ENCODE measurements around the gene IFRD2.

The IFRD2 gene

DNA sequence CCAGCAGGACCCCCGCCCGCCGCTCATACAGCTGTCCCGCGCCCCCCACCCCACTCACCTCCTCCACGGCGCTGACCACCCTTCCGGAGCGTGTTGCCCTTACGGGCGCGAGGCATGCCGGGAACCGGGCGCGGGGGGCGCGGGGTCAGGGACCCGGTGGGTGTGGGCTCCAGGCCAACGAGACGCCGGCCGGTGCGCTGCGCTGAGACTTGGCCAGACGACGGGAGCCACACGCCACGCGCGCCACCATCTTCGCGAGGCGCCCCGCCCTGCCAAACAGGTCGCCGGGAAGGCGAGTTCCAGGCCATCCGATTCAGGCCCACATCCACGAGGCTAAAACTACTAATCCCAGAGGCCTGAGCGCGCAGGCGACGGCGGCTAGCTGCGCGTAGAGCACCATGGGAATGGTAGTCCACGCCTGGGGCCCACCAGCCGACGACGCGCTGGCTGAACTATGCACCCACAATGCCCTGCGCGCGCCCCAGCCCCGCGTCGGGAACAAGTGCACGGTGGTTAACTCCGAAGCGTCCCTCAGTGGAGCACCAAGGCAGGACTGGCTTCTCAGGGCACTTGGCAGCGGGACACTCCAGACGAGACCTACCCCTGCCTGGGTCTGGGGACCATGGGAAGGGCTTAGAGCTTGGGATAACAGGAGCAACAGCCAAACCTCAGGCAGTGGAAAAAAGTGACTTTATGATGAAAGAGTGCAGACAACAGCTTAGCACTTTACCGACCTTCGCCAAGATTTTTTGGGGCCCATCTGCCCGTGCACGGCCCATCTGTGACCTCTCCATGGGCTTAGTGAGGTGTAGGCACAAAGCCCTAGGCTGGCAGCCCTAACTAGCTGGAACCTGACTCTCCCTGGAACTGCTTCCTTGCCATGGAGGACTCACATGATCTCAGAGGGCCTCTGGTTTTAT lies at the start of gene IFRD2:
Gene IFRD2 (minus strand): TSS at position 271 of the 920 bp plus-strand sequence. CDS start 155 bp downstream, at position 116.
- DNase-seq (ENCODE audit: low read depth in 1 of 2, low spot score in 1 of 2): peak; percentile 89 to 92

DNA sequence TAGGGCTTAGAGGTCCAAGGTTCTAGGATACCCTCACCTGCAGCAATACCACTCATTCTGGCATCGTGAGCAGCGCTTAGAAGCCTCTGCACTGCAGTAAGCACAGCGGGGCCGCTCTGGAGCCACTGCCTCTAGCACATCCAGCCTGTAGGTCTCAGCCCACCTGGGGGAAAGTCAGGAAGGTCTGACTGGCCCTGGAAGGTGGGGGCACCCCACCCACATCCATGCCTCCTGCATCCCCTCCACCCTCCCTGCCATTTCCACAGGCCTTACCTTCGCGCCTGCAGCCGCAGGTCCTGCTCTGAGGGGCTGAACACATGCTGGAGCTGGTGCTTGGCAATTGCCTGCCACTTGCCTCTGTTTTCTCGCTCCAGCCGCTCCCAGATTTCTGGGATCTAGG lies 49.3 kb upstream of the IFRD2 start:
- DNase-seq (ENCODE audit: low read depth in 1 of 2, low spot score in 1 of 2): no peak

DNA sequence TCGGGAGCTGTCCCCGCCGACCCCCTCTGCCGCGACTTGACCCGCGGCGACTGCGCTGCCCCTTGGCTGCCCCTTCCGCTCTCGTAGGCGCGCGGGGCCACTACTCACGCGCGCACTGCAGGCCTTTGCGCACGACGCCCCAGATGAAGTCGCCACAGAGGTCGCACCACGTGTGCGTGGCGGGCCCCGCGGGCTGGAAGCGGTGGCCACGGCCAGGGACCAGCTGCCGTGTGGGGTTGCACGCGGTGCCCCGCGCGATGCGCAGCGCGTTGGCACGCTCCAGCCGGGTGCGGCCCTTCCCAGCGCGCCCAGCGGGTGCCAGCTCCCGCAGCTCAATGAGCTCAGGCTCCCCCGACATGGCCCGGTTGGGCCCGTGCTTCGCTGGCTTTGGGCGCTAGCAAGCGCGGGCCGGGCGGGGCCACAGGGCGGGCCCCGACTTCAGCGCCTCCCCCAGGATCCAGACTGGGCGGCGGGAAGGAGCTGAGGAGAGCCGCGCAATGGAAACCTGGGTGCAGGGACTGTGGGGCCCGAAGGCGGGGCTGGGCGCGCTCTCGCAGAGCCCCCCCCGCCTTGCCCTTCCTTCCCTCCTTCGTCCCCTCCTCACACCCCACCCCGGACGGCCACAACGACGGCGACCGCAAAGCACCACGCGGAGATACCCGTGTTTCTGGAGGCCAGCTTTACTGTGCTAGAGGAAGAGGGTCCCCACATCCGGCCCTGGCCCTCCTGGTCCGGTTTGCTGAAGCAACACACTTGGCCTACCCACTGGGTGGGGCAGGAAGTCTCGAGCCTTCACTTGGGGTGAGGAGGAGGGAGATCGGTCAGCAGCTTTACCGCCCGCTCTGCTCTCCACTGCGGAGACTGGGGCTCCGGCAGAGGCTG lies 48.5 kb upstream of the IFRD2 start, which contains the start of gene RASSF1:
Gene RASSF1 (minus strand): TSS at position 389 of the 882 bp plus-strand sequence. CDS start 31 bp downstream, at position 358.
- DNase-seq (ENCODE audit: low read depth in 1 of 2, low spot score in 1 of 2): peak; percentile 44 to 49

GRCh38 chr3:50340147-50340447 lies 47.9 kb upstream of the IFRD2 start:
- DNase-seq (ENCODE audit: low read depth in 1 of 2, low spot score in 1 of 2): no peak

- no peak for DNase-seq (ENCODE audit: low read depth in 1 of 2, low spot score in 1 of 2)
These were observed 47.4 kb upstream of the IFRD2 start for GRCh38 chr3:50339485-50340146.

- no peak for DNase-seq (ENCODE audit: low read depth in 1 of 2, low spot score in 1 of 2)
These were observed 46.7 kb upstream of the IFRD2 start for GRCh38 chr3:50338965-50339364.

DNA sequence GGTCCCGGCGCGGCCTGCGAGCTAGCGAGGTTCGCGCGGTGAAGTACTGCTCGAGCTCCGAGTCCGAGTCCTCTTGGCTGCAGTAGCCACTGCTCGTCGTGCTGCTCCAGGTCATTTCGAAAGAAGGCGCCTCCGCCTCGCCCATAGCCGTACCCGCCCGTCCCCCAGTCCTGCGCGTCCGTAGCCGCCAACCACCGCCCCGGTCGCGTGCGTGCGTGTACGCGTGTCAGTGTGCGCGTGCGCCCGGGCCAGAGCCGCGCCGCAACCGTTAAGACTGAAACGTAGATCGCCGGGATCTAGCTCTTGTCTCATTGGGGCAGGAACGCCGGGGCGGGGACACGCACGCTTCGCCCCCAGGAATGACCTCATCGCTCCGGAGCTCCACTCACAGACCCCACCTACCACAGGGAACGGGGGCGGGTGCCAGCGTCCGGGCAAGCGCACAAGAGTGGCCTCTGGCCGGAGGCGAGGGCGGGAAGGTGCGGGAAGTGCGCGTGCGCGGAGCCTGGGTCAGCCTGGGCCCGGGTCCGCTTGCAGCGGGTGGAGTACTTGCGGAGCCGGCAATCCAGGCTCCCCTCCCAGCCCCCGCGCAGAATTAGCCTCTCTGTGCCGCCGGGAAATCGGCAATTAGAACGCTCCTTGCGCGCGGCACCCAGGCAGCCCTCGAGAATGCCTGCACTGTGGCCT lies 45.1 kb upstream of the IFRD2 start:
- peak; percentile 85 to 88 for DNase-seq (ENCODE audit: low read depth in 1 of 2, low spot score in 1 of 2)

GRCh38 chr3:50336452-50337174 lies 44.4 kb upstream of the IFRD2 start:
- no peak for DNase-seq (ENCODE audit: low read depth in 1 of 2, low spot score in 1 of 2)

- DNase-seq (ENCODE audit: low read depth in 1 of 2, low spot score in 1 of 2): no peak
These were observed 42.3 kb upstream of the IFRD2 start for GRCh38 chr3:50334339-50335075.

DNA sequence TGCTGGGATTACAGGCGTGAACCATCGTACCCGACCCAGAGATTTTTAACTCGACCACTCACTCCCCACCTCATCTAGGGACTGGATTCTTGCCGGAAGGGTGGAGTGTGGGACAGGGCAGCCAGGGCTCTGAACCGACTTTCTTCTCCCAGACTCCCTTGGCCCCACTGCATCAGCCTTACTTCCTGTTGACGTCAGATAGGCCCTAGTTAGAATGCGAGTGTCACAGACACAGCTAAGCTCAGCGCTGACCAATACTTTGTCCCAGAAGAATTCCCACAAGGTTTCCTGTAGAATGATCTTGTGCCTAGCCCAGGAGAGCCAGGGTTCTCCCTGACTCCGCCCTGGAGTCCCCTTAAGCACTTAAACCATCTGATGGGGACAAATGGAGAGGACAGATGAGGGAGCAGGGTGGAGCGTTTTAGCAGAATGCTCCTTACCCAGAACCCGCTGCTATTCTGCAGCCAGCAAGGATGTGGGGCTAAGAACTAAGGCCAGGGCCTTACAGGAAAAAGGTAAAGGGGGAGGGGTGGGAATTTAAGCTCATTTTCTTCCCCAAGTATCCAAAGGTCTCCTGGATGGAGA lies 41.6 kb upstream of the IFRD2 start:
- DNase-seq (ENCODE audit: low read depth in 1 of 2, low spot score in 1 of 2): no peak

- DNase-seq (ENCODE audit: low read depth in 1 of 2, low spot score in 1 of 2): no peak
These were observed 39.2 kb upstream of the IFRD2 start for GRCh38 chr3:50331364-50331907.

DNA sequence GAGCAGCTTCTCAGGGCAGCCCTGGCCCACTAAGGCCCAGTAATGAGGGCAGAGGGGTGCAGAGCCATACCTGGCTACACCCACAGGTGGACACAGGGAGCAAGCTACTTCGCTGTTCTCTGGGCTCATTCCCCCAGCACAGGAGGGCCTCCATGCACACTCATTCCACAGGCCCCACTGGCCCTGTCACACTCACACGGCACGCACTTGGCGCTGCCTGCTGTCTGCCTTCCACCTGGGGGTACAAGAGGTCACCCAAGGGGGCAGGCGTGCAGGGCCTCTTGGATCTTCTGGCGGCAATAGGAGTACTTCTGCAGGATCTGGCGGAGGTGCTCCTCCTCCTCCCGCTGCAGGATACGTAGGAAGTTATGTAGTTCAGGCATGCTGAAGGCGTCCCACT lies 38.1 kb upstream of the IFRD2 start:
- no peak for DNase-seq (ENCODE audit: low read depth in 1 of 2, low spot score in 1 of 2)

DNA sequence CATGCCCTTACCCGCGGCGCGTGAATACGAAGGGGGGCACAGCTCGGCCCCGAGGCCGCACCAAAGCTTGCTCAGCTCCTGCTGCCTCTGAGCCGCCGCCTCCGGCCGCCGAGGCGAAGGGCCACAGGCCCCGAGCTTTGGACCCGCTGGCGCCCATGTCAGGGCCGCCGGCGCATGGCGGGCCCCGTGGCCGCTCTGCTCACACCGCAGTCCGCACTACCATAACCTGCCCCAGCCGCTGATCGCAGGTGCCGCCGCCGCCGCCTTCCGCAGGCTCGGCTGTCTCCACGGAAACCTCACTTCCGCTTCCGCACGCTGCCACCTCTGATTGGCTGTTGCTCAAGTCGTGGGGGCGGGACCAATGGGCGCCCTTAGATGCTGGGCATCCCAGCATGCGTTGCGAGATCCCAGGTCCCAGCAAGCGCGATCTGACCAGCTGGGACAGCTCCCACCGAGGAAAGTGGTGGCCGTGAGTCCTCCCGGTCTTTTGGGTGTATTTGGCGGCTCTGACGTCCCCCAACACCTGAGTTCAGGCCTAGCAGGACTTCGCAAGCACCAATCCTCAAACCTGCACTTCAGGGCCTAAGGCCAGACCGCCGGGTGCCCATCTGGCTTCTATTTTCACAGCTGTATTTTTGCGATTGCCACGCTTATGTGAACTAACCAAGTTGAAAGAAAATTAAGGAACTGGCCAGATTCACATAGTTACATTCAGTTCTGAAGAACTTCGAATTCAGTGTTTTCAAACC lies 35.9 kb upstream of the IFRD2 start, which contains the start of gene TUSC2:
Gene TUSC2 (minus strand): TSS at position 281 of the 749 bp plus-strand sequence. CDS start 124 bp downstream, at position 157.
- peak; percentile 86 to 88 for DNase-seq (ENCODE audit: low read depth in 1 of 2, low spot score in 1 of 2)

DNA sequence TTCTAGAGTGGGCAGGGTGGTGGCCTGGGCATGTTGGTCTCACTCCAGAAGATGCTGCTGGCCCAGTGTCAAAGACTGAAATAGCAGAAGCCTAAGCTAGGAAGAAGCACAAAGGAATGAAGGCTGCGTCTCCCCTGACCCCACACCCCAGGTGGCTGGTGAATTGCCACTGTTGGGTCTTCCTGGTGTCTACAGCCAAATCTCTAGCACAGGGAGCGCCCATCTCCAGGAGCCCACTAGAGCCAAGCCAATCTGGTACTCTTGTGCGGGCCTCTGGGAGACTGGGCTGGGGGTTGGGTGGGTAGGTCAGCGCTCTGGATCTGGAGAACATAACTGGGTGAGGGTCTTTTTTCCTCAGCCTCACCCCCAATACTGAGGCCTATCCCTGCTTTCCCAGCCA lies 34.9 kb upstream of the IFRD2 start:
- DNase-seq (ENCODE audit: low read depth in 1 of 2, low spot score in 1 of 2): no peak

DNA sequence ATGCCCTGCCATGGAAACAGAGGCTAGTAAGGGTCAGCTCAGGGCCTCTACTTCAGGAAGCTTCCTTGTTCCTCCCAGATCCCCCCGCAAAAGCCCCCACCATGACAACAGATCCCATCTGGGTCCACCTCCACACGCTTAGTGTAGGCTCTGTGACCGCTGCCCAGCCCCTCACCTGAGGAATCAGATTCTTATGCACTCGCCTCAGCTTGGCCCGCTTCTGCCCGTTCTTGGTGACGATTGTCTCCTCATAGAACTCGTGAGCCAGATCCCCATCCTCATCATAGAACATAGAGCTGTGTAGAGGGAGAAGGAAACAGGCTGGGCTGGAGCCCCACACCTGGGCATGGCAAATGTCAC lies 33.9 kb upstream of the IFRD2 start:
- no peak for DNase-seq (ENCODE audit: low read depth in 1 of 2, low spot score in 1 of 2)

GRCh38 chr3:50325497-50326181 lies 33.4 kb upstream of the IFRD2 start:
- no peak for DNase-seq (ENCODE audit: low read depth in 1 of 2, low spot score in 1 of 2)

GRCh38 chr3:50325113-50325480 lies 32.9 kb upstream of the IFRD2 start:
- DNase-seq (ENCODE audit: low read depth in 1 of 2, low spot score in 1 of 2): no peak

Measured in stimulated activated CD4-positive, alpha-beta T cell treated with anti-CD3 and anti-CD28 coated beads, Interleukin-15, amount 100 ng/mL, for 1 hour (primary cell).